Tibial nerve (tissue), 3 donors: Measurements from ENCODE around the gene CNTNAP5.

Experiments used
- POLR2A ChIP-seq, 2 donors: fragments of 450-650 bp; IDR thresholded peaks; one replicate each; pipeline ENCODE4 v1.6.1; 2017; ENCODE audit warnings: antibody characterized with exemption in 2 of 2, mild to moderate bottlenecking in 2 of 2, moderate library complexity in 2 of 2
- TF ChIP-seq, protein P1 (sequence below), 5 experiments: fragments of 200-600 bp in 3 of 5; fragments of 450-650 bp in 2 of 5; sonication (generic) in 3 of 5; IDR thresholded peaks; one replicate each; pipeline ENCODE4 v1.5.1; 2016 to 2019; ENCODE audit warnings: antibody characterized with exemption in 5 of 5, mild to moderate bottlenecking in 3 of 5, moderate library complexity in 2 of 5

GRCh38 chr2:124689348-124689747 is 664.3 kb downstream of the CNTNAP5 start:
- TF ChIP-seq POLR2A (IDR thresholded peaks at IDR 0.05), result no peak
- TF ChIP-seq, protein P1, sequence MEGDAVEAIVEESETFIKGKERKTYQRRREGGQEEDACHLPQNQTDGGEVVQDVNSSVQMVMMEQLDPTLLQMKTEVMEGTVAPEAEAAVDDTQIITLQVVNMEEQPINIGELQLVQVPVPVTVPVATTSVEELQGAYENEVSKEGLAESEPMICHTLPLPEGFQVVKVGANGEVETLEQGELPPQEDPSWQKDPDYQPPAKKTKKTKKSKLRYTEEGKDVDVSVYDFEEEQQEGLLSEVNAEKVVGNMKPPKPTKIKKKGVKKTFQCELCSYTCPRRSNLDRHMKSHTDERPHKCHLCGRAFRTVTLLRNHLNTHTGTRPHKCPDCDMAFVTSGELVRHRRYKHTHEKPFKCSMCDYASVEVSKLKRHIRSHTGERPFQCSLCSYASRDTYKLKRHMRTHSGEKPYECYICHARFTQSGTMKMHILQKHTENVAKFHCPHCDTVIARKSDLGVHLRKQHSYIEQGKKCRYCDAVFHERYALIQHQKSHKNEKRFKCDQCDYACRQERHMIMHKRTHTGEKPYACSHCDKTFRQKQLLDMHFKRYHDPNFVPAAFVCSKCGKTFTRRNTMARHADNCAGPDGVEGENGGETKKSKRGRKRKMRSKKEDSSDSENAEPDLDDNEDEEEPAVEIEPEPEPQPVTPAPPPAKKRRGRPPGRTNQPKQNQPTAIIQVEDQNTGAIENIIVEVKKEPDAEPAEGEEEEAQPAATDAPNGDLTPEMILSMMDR (IDR thresholded peaks at IDR 0.05), result no peak
